ENCODE data around the gene HELZ. TPM values are rescaled to one million over a fixed set of nuclear protein-coding genes. Genes with fewer than 3 reads are reported as not detected.

HELZ gene
- polyA plus RNA-seq, 3 donors = 24.8 to 44.1 (median 39.9) TPM

GRCh38 chr17:67244431-67245072 lies 444 bp downstream of the HELZ start:
- Mint-ChIP-seq H3K4me1 (peaks cover 57% of the 10 kb centered on the region), H3K27ac (peak overlapping the region; percentile 80 to 94 (median 90)), H3K36me3 (peaks cover 21 to 26% of the 10 kb centered on the region in 2 donors), H3K27me3 (ENCODE audit: low read depth in 3 of 3) (no peaks in the 10 kb centered on the region), H3K9me3 (no peaks in the 10 kb centered on the region), H3K4me3 (peak overlapping the region; percentile 88 to 91)
- Histone ChIP-seq H4K20me1 (ENCODE audit: insufficient read depth, low read length) (peaks cover 50% of the 10 kb centered on the region), H3K9ac (ENCODE audit: insufficient read depth, low read length, poor library complexity, severe bottlenecking) (peak overlapping the region; percentile 99), H3K4me1 (ENCODE audit: control insufficient read depth in 1 of 2, insufficient read depth in 2 of 2, low read length in 2 of 2) (peaks cover 31 to 55% of the 10 kb centered on the region in 2 donors), H3K27me3 (ENCODE audit: control insufficient read depth in 2 of 2, insufficient read depth in 2 of 2, low read length in 2 of 2) (no peaks in the 10 kb centered on the region), H2AFZ (ENCODE audit: insufficient read depth, low read depth, low read length, poor library complexity, severe bottlenecking) (peak overlapping the region; percentile 98), H3K4me2 (replicated peaks; ENCODE audit: extremely low read depth, low read length, poor library complexity, severe bottlenecking) (peak overlapping the region; percentile 98), H3K79me2 (ENCODE audit: insufficient read depth, low read length) (peaks cover 73% of the 10 kb centered on the region), H3K27ac (ENCODE audit: low read depth in 1 of 2, low read length in 2 of 2) (peak overlapping the region; percentile 65 to 96), H3K4me3 (replicated peaks in 1 of 3; ENCODE audit: low read depth in 2 of 3, low read length in 3 of 3) (peak overlapping the region; percentile 92 to 98 (median 92)), H3K9me3 (replicated peaks in 1 of 2; ENCODE audit: control insufficient read depth in 1 of 2, insufficient read depth in 1 of 2, low read length in 2 of 2) (no peaks in the 10 kb centered on the region), H3K36me3 (replicated peaks in 1 of 2; ENCODE audit: control insufficient read depth in 1 of 2, insufficient read depth in 2 of 2, low read length in 2 of 2) (peaks cover 2 to 21% of the 10 kb centered on the region in 2 donors)
- 0% methylated on average over 26 of the region's 47 CpGs for WGBS (ENCODE audit: insufficient coverage)
- TF ChIP-seq CTCF (IDR thresholded peaks at IDR 0.05) = peak; percentile 3
- no peak for DNase-seq
- intact Hi-C loops (cut with micrococcal nuclease) = loop anchor here in 1 of 2 donors (10.0 kb wide), 1 partner anchor 120 kb away; the partner anchor contains the start of gene PSMD12

DNA sequence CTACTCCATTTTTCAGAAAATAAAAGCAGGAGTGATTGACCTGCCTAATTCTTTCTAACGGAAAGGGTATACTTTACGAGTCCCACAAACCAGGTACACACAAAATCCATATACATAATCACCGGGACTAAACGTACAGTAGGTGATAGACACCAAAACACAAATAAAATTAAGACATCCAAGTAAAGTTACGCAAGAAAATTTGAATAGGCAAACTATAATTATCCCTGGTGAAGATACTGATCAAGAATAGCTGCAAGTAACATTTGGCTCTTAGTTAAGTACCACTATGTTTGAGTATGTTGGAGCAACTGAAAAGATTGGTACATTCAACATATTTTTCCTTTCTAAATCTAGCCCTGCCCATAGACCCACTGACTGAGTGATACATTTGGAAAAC lies 1.7 kb downstream of the HELZ start:
- intact Hi-C loops (cut with micrococcal nuclease) = loop anchor here in 1 of 2 donors (10.0 kb wide), 1 partner anchor 122 kb away; the partner anchor contains the start of gene PSMD12
- peaks cover 30 to 37% of the 10 kb centered on the region in 2 donors for H3K36me3 Mint-ChIP-seq
- peak overlapping the region; percentile 98 for H3K4me2 ChIP-seq (replicated peaks; ENCODE audit: extremely low read depth, low read length, poor library complexity, severe bottlenecking)
- no peaks in the 10 kb centered on the region for H3K27me3 ChIP-seq (ENCODE audit: control insufficient read depth in 2 of 2, insufficient read depth in 2 of 2, low read length in 2 of 2)
- peak overlapping the region in 2 of 3 experiments; percentile 92 to 98 for H3K4me3 ChIP-seq (replicated peaks in 1 of 3; ENCODE audit: low read depth in 2 of 3, low read length in 3 of 3)
- H3K9ac ChIP-seq (ENCODE audit: insufficient read depth, low read length, poor library complexity, severe bottlenecking) = no peak overlapping the region
- H3K4me1 ChIP-seq (ENCODE audit: control insufficient read depth in 1 of 2, insufficient read depth in 2 of 2, low read length in 2 of 2) = peaks cover 31 to 55% of the 10 kb centered on the region in 2 donors
- H3K4me1 Mint-ChIP-seq = peaks cover 57% of the 10 kb centered on the region
- H3K27ac ChIP-seq (ENCODE audit: low read depth in 1 of 2, low read length in 2 of 2) = peak overlapping the region in 1 of 2 donors; percentile 96
- no peak for TF ChIP-seq CTCF (IDR thresholded peaks at IDR 0.05)
- H3K27me3 Mint-ChIP-seq (ENCODE audit: low read depth in 3 of 3) = no peaks in the 10 kb centered on the region
- H3K9me3 ChIP-seq (replicated peaks in 1 of 2; ENCODE audit: control insufficient read depth in 1 of 2, insufficient read depth in 1 of 2, low read length in 2 of 2) = no peaks in the 10 kb centered on the region
- H4K20me1 ChIP-seq (ENCODE audit: insufficient read depth, low read length) = peaks cover 62% of the 10 kb centered on the region
- peaks cover 14 to 33% of the 10 kb centered on the region in 2 donors for H3K36me3 ChIP-seq (replicated peaks in 1 of 2; ENCODE audit: control insufficient read depth in 1 of 2, insufficient read depth in 2 of 2, low read length in 2 of 2)
- peak overlapping the region; percentile 9 to 91 for H3K4me3 Mint-ChIP-seq
- peaks cover 86% of the 10 kb centered on the region for H3K79me2 ChIP-seq (ENCODE audit: insufficient read depth, low read length)
- no peak overlapping the region for H2AFZ ChIP-seq (ENCODE audit: insufficient read depth, low read depth, low read length, poor library complexity, severe bottlenecking)
- H3K27ac Mint-ChIP-seq = peak overlapping the region in 3 of 7 donors; percentile 48 to 85 (median 80)
- no peak for DNase-seq
- WGBS (ENCODE audit: insufficient coverage) = no CpG with 5 or more reads among the region's 5 CpGs
- H3K9me3 Mint-ChIP-seq = no peaks in the 10 kb centered on the region

All from CD14-positive monocyte (primary cell).